NCI-H187 treated with DMSO at 0.1 percent for 48 hours (cell line): Measurements from ENCODE around the gene RAB38.

Source experiments
- DNase-seq: peaks from one replicate; lab custom pipeline; 2025; lab: John Stamatoyannopoulos, UW

The RAB38 gene

GRCh38 chr11:88174709-88175568 is at the start of gene RAB38:
Gene RAB38, minus strand, starts transcription at chr11:88175443. Its CDS starts 59 bp downstream, at chr11:88175384.
- DNase-seq, result no peak

GRCh38 chr11:88213406-88213805 is 38.2 kb upstream of the RAB38 start:
- DNase-seq, result no peak

GRCh38 chr11:88212300-88212699 is 37.1 kb upstream of the RAB38 start:
- no peak for DNase-seq

- no peak for DNase-seq
Measured at GRCh38 chr11:88208745-88209144, 33.5 kb upstream of the RAB38 start.

- no peak for DNase-seq
Measured at GRCh38 chr11:88206751-88207150, 31.5 kb upstream of the RAB38 start.

GRCh38 chr11:88204353-88204752 is 29.1 kb upstream of the RAB38 start:
- no peak for DNase-seq

GRCh38 chr11:88203604-88204003 is 28.4 kb upstream of the RAB38 start:
- DNase-seq, result no peak

GRCh38 chr11:88202498-88202897 is 27.3 kb upstream of the RAB38 start:
- no peak for DNase-seq

- DNase-seq, result no peak
Measured at GRCh38 chr11:88196393-88196792, 21.1 kb upstream of the RAB38 start.

- DNase-seq, result no peak
Measured at GRCh38 chr11:88195908-88196307, 20.7 kb upstream of the RAB38 start.

- DNase-seq, result no peak
Measured at GRCh38 chr11:88194990-88195389, 19.7 kb upstream of the RAB38 start.

- DNase-seq, result no peak
Measured at GRCh38 chr11:88193278-88193677, 18.0 kb upstream of the RAB38 start.

- DNase-seq, result no peak
Measured at GRCh38 chr11:88188932-88189253, 13.7 kb upstream of the RAB38 start.

- DNase-seq, result no peak
Measured at GRCh38 chr11:88188251-88188931, 13.1 kb upstream of the RAB38 start.

GRCh38 chr11:88183233-88183632 is 8.0 kb upstream of the RAB38 start:
- no peak for DNase-seq

- no peak for DNase-seq
Measured at GRCh38 chr11:88181776-88182175, 6.5 kb upstream of the RAB38 start.

- no peak for DNase-seq
Measured at GRCh38 chr11:88179971-88180629, 4.9 kb upstream of the RAB38 start.

- no peak for DNase-seq
Measured at GRCh38 chr11:88179141-88179540, 3.9 kb upstream of the RAB38 start.

GRCh38 chr11:88178191-88178590 is 2.9 kb upstream of the RAB38 start:
- no peak for DNase-seq

GRCh38 chr11:88175569-88176075 is 379 bp upstream of the RAB38 start:
- DNase-seq, result no peak

GRCh38 chr11:88173956-88174355 is 1.3 kb downstream of the RAB38 start:
- no peak for DNase-seq

- no peak for DNase-seq
Measured at GRCh38 chr11:88171982-88172381, 3.3 kb downstream of the RAB38 start.

- DNase-seq, result no peak
Measured at GRCh38 chr11:88170673-88171072, 4.6 kb downstream of the RAB38 start.
